ENCODE results near the gene FHIT. TPM values are rescaled to one million over a fixed set of nuclear protein-coding genes. Genes with fewer than 3 reads are reported as not detected.
"Not testable (repeated sequence)": the region's sequence is repeated elsewhere in the genome, so short reads cannot be mapped to it uniquely, and the experiment has no call there.

FHIT gene
- total RNA-seq, 2 donors from 2014 or later, result 6.8 to 12.3 TPM

DNA sequence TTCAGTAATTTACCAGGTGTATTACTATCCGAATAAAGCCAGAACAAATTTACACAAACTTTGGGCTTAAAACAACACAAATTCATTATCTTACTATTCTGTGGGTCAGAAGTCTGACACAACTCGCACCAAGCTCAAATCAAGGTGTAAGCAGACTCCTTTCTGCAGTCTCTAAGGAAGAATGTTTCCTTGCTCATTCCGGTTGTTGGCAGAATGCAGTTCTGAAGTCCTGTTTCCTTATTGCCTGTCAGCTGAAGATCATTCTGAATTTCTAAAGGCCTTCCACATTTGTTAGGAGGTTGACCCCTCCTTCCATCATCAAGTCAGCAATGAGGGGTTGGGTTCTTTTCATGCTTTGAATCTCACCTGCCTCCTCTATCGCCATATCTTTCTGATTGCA is 183.2 kb downstream of the FHIT start:
- WGBS, 2 experiments (ENCODE audit: insufficient coverage in 1 of 2, insufficient read length in 1 of 2), result 94 to 96% methylated on average over 3 to 4 of the region's 4 CpGs
- H3K36me3 Mint-ChIP-seq (ENCODE audit: low read depth), result no peaks in the 10 kb centered on the region

GRCh38 chr3:61066800-61067199 is 184.5 kb downstream of the FHIT start:
- no peak overlapping the region for H3K4me3 ChIP-seq (ENCODE audit: low read length)
- Mint-ChIP-seq H3K27ac (no peak overlapping the region), H3K36me3 (ENCODE audit: low read depth) (no peaks in the 10 kb centered on the region), H3K9me3 (no peaks in the 10 kb centered on the region), H3K4me3 (no peak overlapping the region), H3K4me1 (no peaks in the 10 kb centered on the region), H3K27me3 (ENCODE audit: insufficient read depth) (no peaks in the 10 kb centered on the region)
- no peak for DNase-seq
- no peaks in the 10 kb centered on the region for H3K9me3 ChIP-seq (ENCODE audit: control insufficient read depth, low read length)
- 92 to 100% methylated on average over 1 to 2 of the region's 2 CpGs for WGBS, 2 experiments (ENCODE audit: insufficient coverage in 1 of 2, insufficient read length in 1 of 2)
- no peak overlapping the region for H3K27ac ChIP-seq (ENCODE audit: low read depth, low read length)
- no peak for TF ChIP-seq CTCF (conservative IDR thresholded peaks at IDR 0.05)
- H3K27me3 ChIP-seq (ENCODE audit: control insufficient read depth, insufficient read depth, low read length, poor library complexity, severe bottlenecking), result no peaks in the 10 kb centered on the region
- H3K9ac ChIP-seq (ENCODE audit: extremely low read depth, low read length, poor library complexity, severe bottlenecking), result no peak overlapping the region
- H3K4me1 ChIP-seq (ENCODE audit: control insufficient read depth, insufficient read depth, low read length), result no peaks in the 10 kb centered on the region
- no peaks in the 10 kb centered on the region for H3K36me3 ChIP-seq (ENCODE audit: control insufficient read depth, insufficient read depth, low read length)

More for the DNA sequence above, 183.2 kb downstream of the FHIT start:
- Histone ChIP-seq H3K27ac (ENCODE audit: low read depth, low read length) (no peak overlapping the region), H3K9ac (ENCODE audit: extremely low read depth, low read length, poor library complexity, severe bottlenecking) (no peak overlapping the region), H3K4me1 (ENCODE audit: control insufficient read depth, insufficient read depth, low read length) (no peaks in the 10 kb centered on the region), H3K9me3 (ENCODE audit: control insufficient read depth, low read length) (no peaks in the 10 kb centered on the region), H3K4me3 (ENCODE audit: low read length) (no peak overlapping the region), H3K36me3 (ENCODE audit: control insufficient read depth, insufficient read depth, low read length) (no peaks in the 10 kb centered on the region), H3K27me3 (ENCODE audit: control insufficient read depth, insufficient read depth, low read length, poor library complexity, severe bottlenecking) (no peaks in the 10 kb centered on the region)
- no peak overlapping the region for H3K27ac Mint-ChIP-seq
- no peaks in the 10 kb centered on the region for H3K4me1 Mint-ChIP-seq
- DNase-seq, result no peak
- no peak for TF ChIP-seq CTCF (conservative IDR thresholded peaks at IDR 0.05)
- H3K27me3 Mint-ChIP-seq (ENCODE audit: insufficient read depth), result no peaks in the 10 kb centered on the region
- H3K4me3 Mint-ChIP-seq, result no peak overlapping the region
- no peaks in the 10 kb centered on the region for H3K9me3 Mint-ChIP-seq

- not testable (repeated sequence) for H3K36me3 ChIP-seq (ENCODE audit: control insufficient read depth, insufficient read depth, low read length); H3K4me1 Mint-ChIP-seq; H3K9ac ChIP-seq (ENCODE audit: extremely low read depth, low read length, poor library complexity, severe bottlenecking); H3K9me3 Mint-ChIP-seq; H3K27ac Mint-ChIP-seq; H3K27me3 ChIP-seq (ENCODE audit: control insufficient read depth, insufficient read depth, low read length, poor library complexity, severe bottlenecking); H3K36me3 Mint-ChIP-seq (ENCODE audit: low read depth); H3K27ac ChIP-seq (ENCODE audit: low read depth, low read length); H3K27me3 Mint-ChIP-seq (ENCODE audit: insufficient read depth); H3K4me1 ChIP-seq (ENCODE audit: control insufficient read depth, insufficient read depth, low read length); H3K4me3 ChIP-seq (ENCODE audit: low read length); H3K9me3 ChIP-seq (ENCODE audit: control insufficient read depth, low read length); DNase-seq; H3K4me3 Mint-ChIP-seq
- WGBS, 2 experiments (ENCODE audit: insufficient coverage in 1 of 2, insufficient read length in 1 of 2), result 71 to 90% methylated on average over 1 to 2 of the region's 2 CpGs
Observed at GRCh38 chr3:61066222-61066621, 185.0 kb downstream of the FHIT start.

GRCh38 chr3:61065451-61066011 is 185.7 kb downstream of the FHIT start:
- no peaks in the 10 kb centered on the region for H3K27me3 Mint-ChIP-seq (ENCODE audit: insufficient read depth)
- Histone ChIP-seq H3K27ac (ENCODE audit: low read depth, low read length) (no peak overlapping the region), H3K4me3 (ENCODE audit: low read length) (no peak overlapping the region), H3K9ac (ENCODE audit: extremely low read depth, low read length, poor library complexity, severe bottlenecking) (no peak overlapping the region), H3K36me3 (ENCODE audit: control insufficient read depth, insufficient read depth, low read length) (no peaks in the 10 kb centered on the region), H3K9me3 (ENCODE audit: control insufficient read depth, low read length) (no peaks in the 10 kb centered on the region), H3K27me3 (ENCODE audit: control insufficient read depth, insufficient read depth, low read length, poor library complexity, severe bottlenecking) (no peaks in the 10 kb centered on the region), H3K4me1 (ENCODE audit: control insufficient read depth, insufficient read depth, low read length) (no peaks in the 10 kb centered on the region)
- no peaks in the 10 kb centered on the region for H3K4me1 Mint-ChIP-seq
- no peak overlapping the region for H3K4me3 Mint-ChIP-seq
- H3K9me3 Mint-ChIP-seq, result no peaks in the 10 kb centered on the region
- WGBS, 2 experiments (ENCODE audit: insufficient coverage in 1 of 2, insufficient read length in 1 of 2), result 83% methylated on average over 2 of the region's 3 CpGs; no CpG with 5 or more reads in 1 of the 2 experiments
- H3K27ac Mint-ChIP-seq, result no peak overlapping the region
- no peaks in the 10 kb centered on the region for H3K36me3 Mint-ChIP-seq (ENCODE audit: low read depth)
- no peak for TF ChIP-seq CTCF (conservative IDR thresholded peaks at IDR 0.05)
- DNase-seq, result no peak
